ENCODE measurements around the gene XYLB. TPM values are rescaled to one million over a fixed set of nuclear protein-coding genes. Genes with fewer than 3 reads are reported as not detected.

Gene XYLB
- total RNA-seq, 4 donors from 2014 or later = 2.4 to 5.0 (median 2.5) TPM

DNA sequence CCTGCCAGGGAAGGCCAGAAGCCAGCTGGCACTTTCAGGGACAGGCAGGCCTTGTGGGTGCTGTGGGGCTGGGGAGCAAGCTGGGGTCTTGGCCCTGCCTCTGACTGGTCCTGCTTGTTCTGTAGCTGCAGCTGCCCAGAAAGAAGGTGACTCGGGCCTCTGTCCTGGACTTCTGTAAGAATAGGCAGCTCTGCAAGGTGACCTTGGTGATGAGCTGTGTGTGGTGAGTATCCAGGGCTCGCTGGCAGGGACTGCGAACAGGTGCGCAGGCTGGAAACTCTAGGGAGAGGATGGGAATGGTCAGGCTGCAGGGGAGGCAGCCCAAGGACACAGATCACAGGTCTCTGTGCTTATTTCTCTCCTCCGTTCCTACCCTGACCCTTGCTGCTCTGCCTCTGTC, 33.3 kb upstream of the XYLB start:
- Histone ChIP-seq H3K9me3 (no peaks in the 10 kb centered on the region), H3K4me3 (no peak overlapping the region), H3K36me3 (no peaks in the 10 kb centered on the region), H3K27me3 (no peaks in the 10 kb centered on the region), H3K27ac (no peak overlapping the region), H3K4me1 (no peaks in the 10 kb centered on the region)
- intact Hi-C loops (cut with DNase I) = no loop called here
- WGBS, 2 donors = 50 to 79% methylated on average over 2 to 5 of the region's 5 CpGs
- no peak for TF ChIP-seq POLR2A (IDR thresholded peaks at IDR 0.05)
- TF ChIP-seq, protein P1, sequence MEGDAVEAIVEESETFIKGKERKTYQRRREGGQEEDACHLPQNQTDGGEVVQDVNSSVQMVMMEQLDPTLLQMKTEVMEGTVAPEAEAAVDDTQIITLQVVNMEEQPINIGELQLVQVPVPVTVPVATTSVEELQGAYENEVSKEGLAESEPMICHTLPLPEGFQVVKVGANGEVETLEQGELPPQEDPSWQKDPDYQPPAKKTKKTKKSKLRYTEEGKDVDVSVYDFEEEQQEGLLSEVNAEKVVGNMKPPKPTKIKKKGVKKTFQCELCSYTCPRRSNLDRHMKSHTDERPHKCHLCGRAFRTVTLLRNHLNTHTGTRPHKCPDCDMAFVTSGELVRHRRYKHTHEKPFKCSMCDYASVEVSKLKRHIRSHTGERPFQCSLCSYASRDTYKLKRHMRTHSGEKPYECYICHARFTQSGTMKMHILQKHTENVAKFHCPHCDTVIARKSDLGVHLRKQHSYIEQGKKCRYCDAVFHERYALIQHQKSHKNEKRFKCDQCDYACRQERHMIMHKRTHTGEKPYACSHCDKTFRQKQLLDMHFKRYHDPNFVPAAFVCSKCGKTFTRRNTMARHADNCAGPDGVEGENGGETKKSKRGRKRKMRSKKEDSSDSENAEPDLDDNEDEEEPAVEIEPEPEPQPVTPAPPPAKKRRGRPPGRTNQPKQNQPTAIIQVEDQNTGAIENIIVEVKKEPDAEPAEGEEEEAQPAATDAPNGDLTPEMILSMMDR (IDR thresholded peaks at IDR 0.05) = no peak
- DNase-seq = no peak

DNA sequence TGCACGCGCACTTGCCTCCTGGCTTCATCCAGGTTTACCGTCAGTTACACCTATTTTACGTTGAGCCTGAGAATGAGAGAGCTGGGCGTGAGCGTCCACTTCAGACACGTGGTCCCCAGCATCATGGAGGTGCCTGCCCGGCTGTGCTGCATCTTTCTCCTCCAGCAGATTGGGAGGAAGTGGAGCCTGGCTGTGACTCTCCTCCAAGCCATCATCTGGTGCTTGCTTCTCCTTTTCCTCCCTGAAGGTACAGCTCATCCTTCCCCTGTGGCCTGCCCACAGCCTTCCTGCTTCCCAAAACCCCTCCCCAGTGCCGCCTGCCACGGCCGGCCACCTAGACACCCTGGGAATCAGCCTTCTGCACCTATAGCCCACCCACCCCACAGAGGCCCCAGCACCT, 32.9 kb upstream of the XYLB start:
- Histone ChIP-seq H3K9me3 (no peaks in the 10 kb centered on the region), H3K27me3 (no peaks in the 10 kb centered on the region), H3K27ac (no peak overlapping the region), H3K36me3 (no peaks in the 10 kb centered on the region), H3K4me3 (no peak overlapping the region), H3K4me1 (no peaks in the 10 kb centered on the region)
- 76 to 80% methylated on average over 1 to 8 of the region's 11 CpGs for WGBS, 2 donors
- no peak for DNase-seq
- TF ChIP-seq, protein P1 (IDR thresholded peaks at IDR 0.05) = no peak
- TF ChIP-seq POLR2A (IDR thresholded peaks at IDR 0.05) = no peak
- intact Hi-C loops (cut with DNase I) = no loop called here

DNA sequence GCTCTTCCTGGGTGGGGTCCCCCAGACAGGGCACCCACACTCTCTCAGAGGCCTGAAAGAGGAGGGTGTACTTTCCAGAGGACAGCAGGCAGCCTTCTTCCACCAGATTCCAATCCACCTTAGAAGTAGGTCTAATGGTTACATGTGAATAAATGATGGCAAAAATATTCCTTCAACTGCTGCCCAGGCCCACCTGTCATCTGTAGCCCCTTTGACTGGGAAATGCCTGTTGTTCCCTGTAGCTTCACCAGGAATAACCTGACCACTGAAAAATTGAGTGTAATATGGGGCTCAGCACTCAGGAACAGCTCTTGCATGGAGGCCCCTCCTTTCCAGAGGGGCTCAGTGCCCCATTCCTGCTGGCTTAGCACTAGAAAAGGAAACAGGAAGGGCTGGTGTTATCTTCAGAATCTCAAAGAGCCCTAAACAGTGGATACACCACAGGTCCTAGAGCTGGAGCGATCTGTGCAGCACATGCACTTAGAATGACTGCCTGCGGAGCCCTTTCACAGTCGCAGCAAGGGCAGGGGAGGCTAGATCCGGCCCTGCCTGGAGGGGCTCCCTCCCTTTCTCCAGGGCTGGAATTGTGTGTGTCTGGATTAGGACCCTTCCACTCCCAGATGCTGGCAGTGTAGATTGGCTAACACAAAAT, 32.3 kb upstream of the XYLB start:
- Histone ChIP-seq H3K4me3 (no peak overlapping the region), H3K36me3 (no peaks in the 10 kb centered on the region), H3K27me3 (no peaks in the 10 kb centered on the region), H3K27ac (no peak overlapping the region), H3K4me1 (no peaks in the 10 kb centered on the region), H3K9me3 (no peaks in the 10 kb centered on the region)
- no peak for DNase-seq
- TF ChIP-seq, protein P1 (IDR thresholded peaks at IDR 0.05) = no peak
- TF ChIP-seq POLR2A (IDR thresholded peaks at IDR 0.05) = no peak
- 50 to 71% methylated on average over 3 to 4 of the region's 4 CpGs for WGBS, 2 donors
- intact Hi-C loops (cut with DNase I) = no loop called here

DNA sequence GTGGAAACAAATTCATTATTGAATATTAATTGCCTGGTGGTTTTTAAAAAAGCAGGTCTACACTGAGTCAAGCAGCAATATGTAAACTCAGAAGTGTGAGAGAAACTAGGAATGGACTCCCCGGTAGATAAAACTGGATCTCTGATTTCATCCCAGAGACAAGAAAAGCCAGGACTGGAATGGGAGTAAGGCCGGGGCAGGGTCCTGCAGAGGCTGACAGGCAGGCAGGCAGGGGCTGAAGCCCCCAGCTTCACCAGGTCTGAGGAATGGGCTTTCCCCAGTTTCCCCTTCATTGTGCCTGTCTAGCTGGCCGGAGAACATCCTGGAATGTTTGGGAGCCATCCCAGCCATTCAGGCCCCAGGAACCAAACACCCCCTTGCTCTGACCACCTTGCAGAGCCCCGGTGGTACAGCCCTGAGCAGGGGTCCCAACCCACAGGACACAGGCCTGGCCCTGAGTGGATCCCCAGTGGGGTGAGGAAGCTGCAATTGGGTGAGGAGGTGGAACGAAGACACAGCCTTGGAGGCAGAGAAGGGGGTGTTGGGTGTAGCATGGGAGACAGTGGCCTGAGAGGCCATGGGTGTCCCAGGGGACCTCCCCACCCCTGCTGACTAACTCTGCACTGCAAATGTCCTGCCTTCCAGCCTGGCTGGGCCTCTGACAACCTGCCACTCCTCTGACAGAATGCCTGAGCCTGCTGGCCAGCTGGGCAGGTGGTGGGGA, 31.7 kb upstream of the XYLB start:
- 66 to 75% methylated on average over 3 of the region's 5 CpGs for WGBS, 2 donors
- H3K27ac ChIP-seq = no peak overlapping the region
- no peak overlapping the region for H3K4me3 ChIP-seq
- no peaks in the 10 kb centered on the region for H3K4me1 ChIP-seq
- H3K27me3 ChIP-seq = no peaks in the 10 kb centered on the region
- no peaks in the 10 kb centered on the region for H3K9me3 ChIP-seq
- no peak for DNase-seq
- TF ChIP-seq, protein P1 (IDR thresholded peaks at IDR 0.05) = no peak
- no peak for TF ChIP-seq POLR2A (IDR thresholded peaks at IDR 0.05)
- H3K36me3 ChIP-seq = no peaks in the 10 kb centered on the region
- intact Hi-C loops (cut with DNase I) = no loop called here

DNA sequence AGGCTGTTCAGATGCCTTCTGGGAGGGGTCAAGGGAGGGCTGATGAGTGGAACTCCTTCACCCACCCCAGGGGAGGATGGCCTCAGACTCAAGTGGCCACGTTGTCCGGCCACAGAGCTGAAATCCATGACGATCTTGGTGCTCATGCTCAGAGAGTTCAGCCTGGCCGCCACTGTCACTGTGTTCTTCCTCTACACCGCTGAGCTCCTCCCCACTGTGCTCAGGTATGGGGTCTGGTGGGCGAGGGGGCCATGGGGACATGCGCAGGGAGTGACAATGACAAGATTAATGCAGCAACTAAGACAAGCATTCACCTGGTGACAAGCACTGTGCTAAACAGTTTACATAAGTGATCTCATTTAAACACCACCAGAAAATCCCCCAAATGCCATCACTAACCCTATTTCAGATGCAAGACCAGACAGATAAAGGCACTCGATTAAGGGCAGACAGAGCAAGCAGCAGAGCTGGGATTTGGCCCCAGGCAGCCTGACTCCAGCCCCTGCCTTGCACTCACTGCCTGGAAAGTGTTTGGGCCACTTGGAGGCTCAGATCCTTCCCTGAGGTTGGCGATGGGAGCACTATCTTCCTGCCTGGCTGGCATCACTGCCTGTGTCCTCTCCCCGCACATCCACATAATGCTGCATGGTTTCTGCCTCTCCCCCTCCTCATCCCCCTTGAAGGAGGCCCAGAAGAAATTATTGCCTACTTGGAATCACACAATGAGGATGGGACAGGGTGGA, 30.9 kb upstream of the XYLB start:
- 75 to 83% methylated on average over 5 of the region's 10 CpGs for WGBS, 2 donors
- DNase-seq = no peak
- no peaks in the 10 kb centered on the region for H3K36me3 ChIP-seq
- TF ChIP-seq POLR2A (IDR thresholded peaks at IDR 0.05) = no peak
- TF ChIP-seq, protein P1 (IDR thresholded peaks at IDR 0.05) = no peak
- intact Hi-C loops (cut with DNase I) = no loop called here
- no peaks in the 10 kb centered on the region for H3K27me3 ChIP-seq
- H3K4me1 ChIP-seq = no peaks in the 10 kb centered on the region
- no peak overlapping the region for H3K4me3 ChIP-seq
- no peaks in the 10 kb centered on the region for H3K9me3 ChIP-seq
- no peak overlapping the region for H3K27ac ChIP-seq

All from esophagus squamous epithelium (tissue), 5 donors.